GM20000 (cell line): Measurements from ENCODE around the gene CMSS1.

Experiments
- DNase-seq: peaks from one replicate; pipeline ENCODE4 v3.0.0; 2012; ENCODE audit warnings: low spot score
- CTCF ChIP-seq: IDR thresholded peaks from 2 replicates; pipeline ENCODE4 v1.5.1; 2012; ENCODE audit warnings: mild to moderate bottlenecking, control low read depth; ENCODE audit errors: extremely low read depth, missing control alignments

CMSS1 gene

GRCh38 chr3:99918715-99919114 is 101.1 kb downstream of the CMSS1 start:
- no peak for DNase-seq
- no peak for TF ChIP-seq CTCF

GRCh38 chr3:99919694-99920093 is 102.0 kb downstream of the CMSS1 start:
- no peak for TF ChIP-seq CTCF
- DNase-seq, result no peak

GRCh38 chr3:99920481-99921376 is 103.1 kb downstream of the CMSS1 start:
- no peak for TF ChIP-seq CTCF
- no peak for DNase-seq

GRCh38 chr3:99921377-99921695 is 103.7 kb downstream of the CMSS1 start:
- no peak for TF ChIP-seq CTCF
- DNase-seq, result no peak

GRCh38 chr3:99921986-99922385 is 104.3 kb downstream of the CMSS1 start:
- DNase-seq, result no peak
- no peak for TF ChIP-seq CTCF

GRCh38 chr3:99923873-99924272 is 106.2 kb downstream of the CMSS1 start:
- TF ChIP-seq CTCF, result no peak
- DNase-seq, result no peak

GRCh38 chr3:99925584-99926230 is 108.0 kb downstream of the CMSS1 start:
- TF ChIP-seq CTCF, result no peak
- no peak for DNase-seq
